MM.1S (cell line): ENCODE measurements around the gene DDIT3.

ENCODE experiments used
- EZH2 ChIP-seq: fragments of 300-600 bp; sonication (generic); optimal IDR thresholded peaks from 2 replicates; pipeline ENCODE3; 2017; ENCODE audit warnings: low read depth, mild to moderate bottlenecking, antibody characterized with exemption, low read length, mixed read lengths
- EZH2phosphoT487 ChIP-seq: fragments of 300-600 bp; sonication (generic); IDR thresholded peaks from 2 replicates; pipeline ENCODE4 v1.6.1; 2018; ENCODE audit warnings: antibody characterized with exemption, low read length
- TF ChIP-seq, protein P1 (sequence below): fragments of 300-600 bp; sonication (generic); IDR thresholded peaks from 2 replicates; pipeline ENCODE4 v1.5.1; 2016; ENCODE audit warnings: antibody characterized with exemption, low read length, mixed read lengths

- no peak for TF ChIP-seq EZH2phosphoT487
- no peak for TF ChIP-seq EZH2
- TF ChIP-seq, protein P1, sequence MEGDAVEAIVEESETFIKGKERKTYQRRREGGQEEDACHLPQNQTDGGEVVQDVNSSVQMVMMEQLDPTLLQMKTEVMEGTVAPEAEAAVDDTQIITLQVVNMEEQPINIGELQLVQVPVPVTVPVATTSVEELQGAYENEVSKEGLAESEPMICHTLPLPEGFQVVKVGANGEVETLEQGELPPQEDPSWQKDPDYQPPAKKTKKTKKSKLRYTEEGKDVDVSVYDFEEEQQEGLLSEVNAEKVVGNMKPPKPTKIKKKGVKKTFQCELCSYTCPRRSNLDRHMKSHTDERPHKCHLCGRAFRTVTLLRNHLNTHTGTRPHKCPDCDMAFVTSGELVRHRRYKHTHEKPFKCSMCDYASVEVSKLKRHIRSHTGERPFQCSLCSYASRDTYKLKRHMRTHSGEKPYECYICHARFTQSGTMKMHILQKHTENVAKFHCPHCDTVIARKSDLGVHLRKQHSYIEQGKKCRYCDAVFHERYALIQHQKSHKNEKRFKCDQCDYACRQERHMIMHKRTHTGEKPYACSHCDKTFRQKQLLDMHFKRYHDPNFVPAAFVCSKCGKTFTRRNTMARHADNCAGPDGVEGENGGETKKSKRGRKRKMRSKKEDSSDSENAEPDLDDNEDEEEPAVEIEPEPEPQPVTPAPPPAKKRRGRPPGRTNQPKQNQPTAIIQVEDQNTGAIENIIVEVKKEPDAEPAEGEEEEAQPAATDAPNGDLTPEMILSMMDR: no peak
Measured at GRCh38 chr12:57524814-57525614, 4.7 kb upstream of the DDIT3 start.
